ENCODE data around the gene CRCP.
"Not testable (repeated sequence)": the region's sequence is repeated elsewhere in the genome, so short reads cannot be mapped to it uniquely, and the experiment has no call there.

CRCP gene

DNA sequence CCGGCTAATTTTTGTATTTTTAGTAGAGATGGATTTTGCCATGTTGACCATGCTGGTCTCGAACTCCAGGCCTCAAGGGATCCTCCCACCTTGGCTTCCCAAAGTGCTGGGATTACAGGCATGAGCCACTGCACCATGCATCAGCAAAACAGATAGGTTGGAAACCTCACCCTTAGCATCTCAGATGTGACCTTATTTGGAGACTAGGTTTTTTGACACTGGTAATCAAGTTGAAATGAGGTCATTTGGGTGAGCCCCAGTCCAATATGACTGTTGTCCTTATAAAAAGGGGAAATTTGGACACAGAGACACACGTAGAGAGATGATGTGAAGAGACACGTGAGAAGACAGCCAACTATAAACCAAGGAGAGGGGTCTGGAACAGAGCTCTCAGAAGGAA is 48.0 kb downstream of the CRCP start:
- no peak for DNase-seq

- no peak for DNase-seq
Measured at GRCh38 chr7:66163186-66163610, 48.6 kb downstream of the CRCP start.

- DNase-seq, result no peak
Measured at GRCh38 chr7:66164356-66164755, 49.7 kb downstream of the CRCP start.

- no peak for DNase-seq
Measured at GRCh38 chr7:66167773-66168387, 53.2 kb downstream of the CRCP start.

- no peak for DNase-seq
Measured at GRCh38 chr7:66169616-66170015, 55.0 kb downstream of the CRCP start.

- DNase-seq, result no peak
Measured at GRCh38 chr7:66170309-66171231, 55.9 kb downstream of the CRCP start.

GRCh38 chr7:66172536-66173401 is 58.1 kb downstream of the CRCP start:
- DNase-seq, result not testable (repeated sequence)

GRCh38 chr7:66173856-66174255 is 59.2 kb downstream of the CRCP start:
- no peak for DNase-seq

- not testable (repeated sequence) for DNase-seq
Measured at GRCh38 chr7:66175006-66175405, 60.4 kb downstream of the CRCP start.

DNA sequence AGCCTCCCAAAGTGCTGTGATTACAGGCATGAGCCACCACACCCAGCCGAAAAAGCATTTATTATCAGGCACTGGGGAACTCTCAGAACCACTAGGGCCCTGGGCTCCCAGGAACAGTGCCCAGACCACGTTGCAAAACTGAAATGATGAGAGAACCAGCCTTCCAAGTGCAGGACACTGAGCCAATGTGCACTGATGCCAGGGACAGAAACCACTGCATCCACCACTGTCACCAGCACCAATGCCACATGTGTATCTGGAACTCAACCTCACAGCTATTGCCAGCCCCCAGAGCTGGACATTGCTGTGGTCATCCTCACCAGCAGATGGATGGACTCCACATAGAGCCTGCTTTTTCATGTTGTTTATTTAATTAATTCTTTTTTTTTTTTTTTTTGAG is 62.3 kb downstream of the CRCP start:
- DNase-seq, result no peak

GRCh38 chr7:66178258-66178657 is 63.6 kb downstream of the CRCP start:
- DNase-seq, result no peak

- no peak for DNase-seq
Measured at GRCh38 chr7:66181329-66181728, 66.7 kb downstream of the CRCP start.

DNA sequence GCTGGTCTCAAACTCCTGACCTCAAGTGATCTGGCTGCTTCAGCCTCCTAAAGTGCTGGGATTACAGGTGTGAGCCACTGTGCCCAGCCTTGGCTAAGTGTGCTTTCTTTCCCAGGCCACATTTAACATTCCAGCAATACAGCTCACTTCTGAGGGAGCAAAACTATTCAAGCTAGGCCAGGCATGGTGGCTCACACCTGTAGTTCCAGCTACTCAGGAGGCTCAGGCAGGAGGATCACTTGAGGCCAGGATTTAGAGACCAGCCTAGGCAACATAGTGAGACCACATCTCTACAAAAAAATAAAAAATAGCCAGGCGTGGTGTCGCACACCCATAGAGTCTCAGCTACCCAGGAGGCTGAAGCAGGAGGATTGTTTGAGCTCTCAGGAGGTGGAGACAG is 67.2 kb downstream of the CRCP start:
- DNase-seq, result no peak

DNA sequence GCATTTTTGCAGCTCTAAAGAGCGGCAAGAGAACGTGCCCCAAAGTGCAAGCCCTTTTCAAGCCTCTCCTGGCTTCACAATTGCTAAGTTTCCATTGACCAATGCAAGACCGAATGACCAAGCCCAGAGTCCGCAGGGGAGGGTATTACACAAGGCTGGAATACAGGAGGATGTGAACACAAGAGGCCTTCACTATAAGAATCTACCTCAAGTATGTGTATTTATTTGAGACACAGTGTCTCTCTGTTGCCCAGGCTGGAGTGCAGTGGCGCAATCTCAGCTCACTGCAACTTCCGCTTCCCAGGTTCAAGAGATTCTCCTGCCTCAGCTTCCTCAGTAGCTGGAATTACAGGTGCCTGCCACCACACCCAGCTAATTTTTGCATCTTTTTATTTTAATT is 68.3 kb downstream of the CRCP start:
- no peak for DNase-seq

DNA sequence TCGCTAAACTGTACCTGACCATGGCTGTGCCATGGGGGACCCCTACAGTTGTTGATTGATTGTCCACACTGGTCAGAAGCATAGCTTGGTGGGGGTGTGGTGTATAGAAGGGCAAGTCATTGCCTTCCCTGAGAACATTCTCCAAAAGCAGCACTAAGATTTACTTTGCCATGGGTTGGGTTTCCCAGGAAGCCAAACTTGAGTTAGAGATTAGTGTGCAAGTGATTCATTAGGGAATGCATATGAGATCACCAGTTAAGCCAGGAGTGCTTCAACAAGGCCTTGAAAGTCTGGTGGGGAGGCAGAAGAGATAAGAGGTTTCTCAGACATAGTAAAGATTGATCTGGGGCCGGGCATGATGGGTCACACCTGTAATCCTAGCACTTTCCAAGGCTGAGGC is 69.1 kb downstream of the CRCP start:
- no peak for DNase-seq

GRCh38 chr7:66185680-66186187 is 71.1 kb downstream of the CRCP start:
- no peak for DNase-seq

GRCh38 chr7:66186991-66187390 is 72.3 kb downstream of the CRCP start:
- no peak for DNase-seq

DNA sequence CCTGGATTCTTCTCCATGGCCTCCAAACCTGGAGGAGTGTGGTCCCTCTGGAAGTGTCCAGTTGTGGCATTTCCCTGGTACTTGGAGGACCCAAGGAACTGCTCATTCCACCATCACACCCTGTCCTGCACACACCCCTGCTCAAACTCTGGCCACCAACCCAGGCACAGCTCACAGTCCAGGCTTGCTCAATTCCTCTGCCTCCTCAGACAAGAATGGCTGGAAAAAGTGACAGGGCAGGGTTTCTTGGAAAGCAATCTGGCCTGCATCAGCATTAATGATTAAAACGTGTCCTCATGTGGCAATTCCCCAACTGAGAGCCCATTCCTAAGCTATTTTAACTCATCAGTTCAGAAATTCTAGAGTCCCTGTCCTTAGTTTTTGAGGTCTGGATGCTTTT is 73.3 kb downstream of the CRCP start:
- DNase-seq, result no peak

- DNase-seq, result no peak
Measured at GRCh38 chr7:66188645-66189044, 74.0 kb downstream of the CRCP start.

GRCh38 chr7:66189695-66190503 is 75.3 kb downstream of the CRCP start:
- DNase-seq, result no peak

DNA sequence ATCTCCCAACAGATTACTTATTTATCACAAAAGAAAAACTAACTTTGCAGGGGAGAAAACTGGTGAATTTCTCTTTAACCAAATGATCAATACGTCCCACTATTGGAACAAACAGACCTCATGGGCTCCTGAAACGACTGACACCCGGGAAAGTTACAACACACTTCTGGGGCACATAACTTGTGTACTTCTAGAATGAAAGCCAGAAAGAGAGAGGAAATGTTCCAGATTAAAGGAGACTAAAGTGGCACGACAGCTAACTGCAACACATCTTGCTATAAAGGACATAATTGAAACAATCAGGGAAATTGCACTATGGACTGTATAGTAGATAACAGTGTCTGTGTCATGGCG is 75.8 kb downstream of the CRCP start:
- no peak for DNase-seq

- no peak for DNase-seq
Measured at GRCh38 chr7:66193146-66193725, 78.6 kb downstream of the CRCP start.
